DND-41 (cell line): Measurements from ENCODE around the gene GAA.

ENCODE experiments used
- ATAC-seq: fragments of 200-7000 bp; cut with Tn5 transposase; 3 replicates; pipeline ENCODE4 v1.9.1; 2021; ENCODE audit warnings: low read depth; ENCODE audit not compliant: insufficient read depth
- DNase-seq: peaks from one replicate; pipeline ENCODE4 v3.0.0-alpha.2; 2020
- H2AFZ ChIP-seq: 2 replicates; pipeline ENCODE4 v1.6.0; 2012; ENCODE audit warnings: low read depth, low read length
- H3K27ac ChIP-seq: 2 replicates; pipeline ENCODE4 v1.5.1; 2012; ENCODE audit warnings: low read length, inconsistent platforms
- H3K27me3 ChIP-seq: fragments of 200-600 bp; sonication (generic); 2 replicates; pipeline ENCODE4 v1.6.0; 2012; ENCODE audit warnings: low read length, mild to moderate bottlenecking, inconsistent platforms; ENCODE audit not compliant: insufficient read depth, poor library complexity
- H3K36me3 ChIP-seq: 2 replicates; pipeline ENCODE4 v1.5.1; 2012; ENCODE audit warnings: low read length, inconsistent platforms; ENCODE audit not compliant: insufficient read depth
- H3K4me1 ChIP-seq: 2 replicates; pipeline ENCODE4 v1.5.1; 2012; ENCODE audit warnings: mild to moderate bottlenecking, low read length; ENCODE audit not compliant: insufficient read depth
- H3K4me2 ChIP-seq: 2 replicates; pipeline ENCODE4 v1.6.0; 2012; ENCODE audit warnings: mild to moderate bottlenecking, moderate library complexity, low read length, inconsistent platforms; ENCODE audit not compliant: insufficient read depth
- H3K4me3 ChIP-seq, 2 experiments: fragments of 200-600 bp in 1 of 2; shearing (Covaris generic) in 1 of 2; 2 replicates each; pipeline ENCODE4 v1.5.1; 2012 to 2016; ENCODE audit warnings: inconsistent platforms in 2 of 2, low read length in 2 of 2, mild to moderate bottlenecking in 2 of 2, low read depth in 1 of 2, moderate library complexity in 1 of 2
- H3K79me2 ChIP-seq: 2 replicates; pipeline ENCODE4 v1.6.0; 2012; ENCODE audit warnings: low read length, inconsistent platforms; ENCODE audit not compliant: insufficient read depth
- H3K9ac ChIP-seq: 2 replicates; pipeline ENCODE4 v1.6.0; 2012; ENCODE audit warnings: low read depth, mild to moderate bottlenecking, inconsistent platforms, low read length, moderate library complexity
- H3K9me3 ChIP-seq: 2 replicates; pipeline ENCODE4 v1.5.1; 2012; ENCODE audit warnings: low read length, moderate library complexity, mild to moderate bottlenecking, inconsistent platforms; ENCODE audit not compliant: insufficient read depth, severe bottlenecking
- H4K20me1 ChIP-seq: 2 replicates; pipeline ENCODE4 v1.6.0; 2012; ENCODE audit warnings: low read length; ENCODE audit not compliant: insufficient read depth
- EZH2 ChIP-seq: IDR thresholded peaks from 3 replicates; pipeline ENCODE4 v1.6.1; 2012; ENCODE audit warnings: borderline replicate concordance, low read depth, mild to moderate bottlenecking, moderate library complexity, low read length, inconsistent platforms; ENCODE audit not compliant: severe bottlenecking
- TF ChIP-seq, protein P1 (sequence below): IDR thresholded peaks from 2 replicates; pipeline ENCODE4 v1.5.1; 2012; ENCODE audit warnings: borderline replicate concordance, low read length, moderate library complexity, mild to moderate bottlenecking; ENCODE audit not compliant: poor library complexity, severe bottlenecking; ENCODE audit errors: extremely low read depth

Gene GAA

DNA sequence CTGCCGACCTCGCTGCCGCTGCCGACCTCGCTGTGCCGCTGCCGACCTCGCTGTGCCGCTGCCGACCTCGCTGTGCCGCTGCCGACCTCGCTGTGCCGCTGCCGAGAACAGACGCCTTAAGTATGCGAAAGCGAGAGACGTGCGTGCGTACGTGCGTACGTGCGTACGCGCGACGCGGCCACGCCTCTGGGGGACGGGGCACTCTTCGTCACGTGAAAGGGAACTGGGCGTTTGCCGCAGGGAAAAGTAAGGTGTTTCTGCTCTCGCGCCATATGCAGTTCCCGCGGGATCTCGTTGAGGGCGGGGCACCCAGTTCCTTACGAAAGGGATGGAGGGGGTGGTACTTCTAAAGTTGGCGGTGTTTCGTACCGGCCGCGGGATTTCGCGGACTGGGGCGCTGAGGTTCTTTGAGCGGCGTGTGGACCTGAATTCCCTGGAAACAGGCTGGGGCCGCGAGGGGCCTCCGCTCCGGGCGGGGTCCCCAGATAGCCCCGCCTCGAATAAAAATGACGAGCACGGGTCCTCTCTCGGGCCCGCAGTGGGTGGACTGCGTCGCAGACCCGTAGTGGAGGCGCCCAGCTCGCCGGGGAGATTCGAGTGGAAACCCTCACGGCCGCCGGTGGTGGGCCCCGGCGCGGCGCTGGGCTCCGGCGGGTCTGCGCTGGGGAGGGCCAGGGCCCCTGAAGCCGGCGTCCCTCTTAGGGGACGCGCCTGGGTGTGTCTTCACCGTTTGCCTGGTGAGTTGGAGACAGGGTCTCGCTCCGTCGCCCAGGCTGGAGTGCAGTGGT lies 45.8 kb downstream of the GAA start, which contains the start of gene EIF4A3:
Gene EIF4A3 (minus strand): TSS at position 94 of the 788 bp plus-strand sequence. CDS start 167 bp downstream, outside the sequence.
- H4K20me1 ChIP-seq = peaks cover 43% of the 10 kb centered on the region
- no peak for TF ChIP-seq EZH2
- TF ChIP-seq, protein P1, sequence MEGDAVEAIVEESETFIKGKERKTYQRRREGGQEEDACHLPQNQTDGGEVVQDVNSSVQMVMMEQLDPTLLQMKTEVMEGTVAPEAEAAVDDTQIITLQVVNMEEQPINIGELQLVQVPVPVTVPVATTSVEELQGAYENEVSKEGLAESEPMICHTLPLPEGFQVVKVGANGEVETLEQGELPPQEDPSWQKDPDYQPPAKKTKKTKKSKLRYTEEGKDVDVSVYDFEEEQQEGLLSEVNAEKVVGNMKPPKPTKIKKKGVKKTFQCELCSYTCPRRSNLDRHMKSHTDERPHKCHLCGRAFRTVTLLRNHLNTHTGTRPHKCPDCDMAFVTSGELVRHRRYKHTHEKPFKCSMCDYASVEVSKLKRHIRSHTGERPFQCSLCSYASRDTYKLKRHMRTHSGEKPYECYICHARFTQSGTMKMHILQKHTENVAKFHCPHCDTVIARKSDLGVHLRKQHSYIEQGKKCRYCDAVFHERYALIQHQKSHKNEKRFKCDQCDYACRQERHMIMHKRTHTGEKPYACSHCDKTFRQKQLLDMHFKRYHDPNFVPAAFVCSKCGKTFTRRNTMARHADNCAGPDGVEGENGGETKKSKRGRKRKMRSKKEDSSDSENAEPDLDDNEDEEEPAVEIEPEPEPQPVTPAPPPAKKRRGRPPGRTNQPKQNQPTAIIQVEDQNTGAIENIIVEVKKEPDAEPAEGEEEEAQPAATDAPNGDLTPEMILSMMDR = peak; percentile 25
- H3K79me2 ChIP-seq = peaks cover 63% of the 10 kb centered on the region
- peak within 1 kb of the TSS; percentile 74 to 91 for H3K4me3 ChIP-seq
- H3K4me2 ChIP-seq = peak within 1 kb of the TSS; percentile 88
- ATAC-seq (peak; percentile 87), DNase-seq (peak; percentile 99)
- no peaks in the 10 kb centered on the region for H3K27me3 ChIP-seq
- peak within 1 kb of the TSS; percentile 89 for H3K9ac ChIP-seq
- H3K9me3 ChIP-seq = no peaks in the 10 kb centered on the region
- peak within 1 kb of the TSS; percentile 82 for H3K27ac ChIP-seq
- peaks cover 36% of the 10 kb centered on the region for H3K36me3 ChIP-seq
- peaks cover 58% of the 10 kb centered on the region for H3K4me1 ChIP-seq
- peak within 1 kb of the TSS; percentile 79 for H2AFZ ChIP-seq

DNA sequence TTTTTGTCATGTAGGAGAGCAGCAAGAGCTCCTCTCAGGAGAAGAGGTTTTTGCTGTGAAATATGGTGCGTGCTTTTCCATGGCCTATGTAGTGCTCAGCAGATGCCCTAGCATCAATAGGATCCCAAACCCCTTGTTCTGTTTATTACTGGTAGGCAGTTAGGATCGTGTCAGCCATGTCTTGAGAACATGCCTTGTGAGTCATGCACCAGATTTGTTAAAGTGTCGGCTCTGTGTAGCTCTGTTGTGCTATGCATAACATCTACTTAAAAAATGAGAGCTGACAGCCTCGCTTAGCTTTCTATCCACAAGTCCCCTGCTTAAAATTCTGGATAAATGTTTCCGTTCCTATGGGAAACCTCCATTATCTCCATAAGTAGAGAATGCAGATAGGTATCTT lies 50.0 kb downstream of the GAA start:
- Histone ChIP-seq H3K27ac (no peak overlapping the region), H3K4me1 (peaks cover 30% of the 10 kb centered on the region), H3K4me3 (no peak overlapping the region), H3K9ac (no peak overlapping the region), H3K79me2 (peaks cover 22% of the 10 kb centered on the region), H2AFZ (no peak overlapping the region), H4K20me1 (peaks cover 6% of the 10 kb centered on the region; the same call in 1 of the 2 replicates), H3K36me3 (no peaks in the 10 kb centered on the region; the same call in 1 of the 2 replicates), H3K9me3 (peaks cover 7% of the 10 kb centered on the region), H3K27me3 (no peaks in the 10 kb centered on the region), H3K4me2 (no peak overlapping the region)
- ATAC-seq (no peak), DNase-seq (no peak)
- TF ChIP-seq, protein P1 = no peak
- TF ChIP-seq EZH2 = no peak

DNA sequence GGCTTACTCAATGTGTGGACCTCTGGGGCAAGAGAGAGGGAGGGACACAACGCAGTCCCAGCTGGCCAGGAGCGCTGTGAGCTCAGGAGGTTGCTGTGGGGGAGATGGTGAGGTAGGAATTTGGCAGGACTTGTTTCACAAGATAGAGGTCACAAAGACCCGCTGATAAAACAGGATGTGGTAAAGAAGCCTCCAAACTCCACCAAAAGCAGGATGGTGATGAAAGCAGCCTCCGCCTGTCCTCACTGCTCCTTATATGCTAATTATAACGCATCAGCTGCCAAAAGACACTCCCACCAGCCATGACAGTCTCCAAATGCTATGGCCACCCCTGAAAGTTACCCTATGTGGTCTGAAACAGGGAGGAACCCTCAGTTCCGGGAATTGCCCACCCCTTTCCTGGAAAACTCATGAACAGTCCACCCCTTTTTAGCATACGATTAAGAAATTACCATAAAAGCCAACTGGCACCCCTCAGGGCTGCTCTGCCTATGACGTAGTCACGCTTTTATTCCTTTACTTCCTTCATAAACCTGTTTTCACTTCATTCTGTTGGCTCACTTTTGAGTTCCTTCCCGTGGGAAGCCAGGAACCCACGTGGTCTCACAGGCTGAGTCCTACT lies 50.8 kb downstream of the GAA start:
- Histone ChIP-seq H3K4me3 (no peak overlapping the region), H3K4me2 (no peak overlapping the region), H3K9me3 (peaks cover 7% of the 10 kb centered on the region), H3K9ac (no peak overlapping the region), H3K79me2 (peaks cover 15% of the 10 kb centered on the region), H3K27ac (no peak overlapping the region), H4K20me1 (peaks cover 2% of the 10 kb centered on the region; the same call in 1 of the 2 replicates), H2AFZ (no peak overlapping the region), H3K4me1 (peaks cover 30% of the 10 kb centered on the region), H3K36me3 (no peaks in the 10 kb centered on the region), H3K27me3 (no peaks in the 10 kb centered on the region)
- 0 out of 3 replicates have a peak, but pooled peaks have one; percentile 9 for ATAC-seq
- DNase-seq = peak; percentile 51
- TF ChIP-seq, protein P1 = no peak
- no peak for TF ChIP-seq EZH2
